Calu3 (cell line): ENCODE data around the gene GOLT1B. TPM values are rescaled to one million over a fixed set of nuclear protein-coding genes. Genes with fewer than 3 reads are reported as not detected.

Experiments used
- BruUV-seq: library from RNA; stranded (reverse); fragments of 400-500 nt; replicated peaks from 2 replicates; lab custom pipeline; 2021; lab: Mats Ljungman, UMichigan
- CTCF ChIA-PET: fragments of 300-600 bp; sonication (Branson Sonifier 250); formaldehyde crosslinking; loops from one replicate; lab custom pipeline; 2022; ENCODE audit warnings: antibody characterized with exemption; lab: Charles Lee
- DNase-seq: peaks from one replicate; pipeline ENCODE4 v3.0.0; 2022
- H3K27ac Mint-ChIP-seq: one replicate; pipeline ENCODE4 v1.8.0; 2022; ENCODE audit warnings: mixed read lengths; ENCODE audit not compliant: unreplicated experiment
- H3K27me3 Mint-ChIP-seq: one replicate; pipeline ENCODE4 v1.8.0; 2022; ENCODE audit warnings: mixed read lengths; ENCODE audit not compliant: unreplicated experiment
- H3K36me3 Mint-ChIP-seq: one replicate; pipeline ENCODE4 v1.8.0; 2022; ENCODE audit warnings: mild to moderate bottlenecking, moderate library complexity, mixed read lengths; ENCODE audit not compliant: insufficient read depth, unreplicated experiment
- H3K4me1 Mint-ChIP-seq: one replicate; pipeline ENCODE4 v1.8.0; 2022; ENCODE audit warnings: mild to moderate bottlenecking, low read depth, mixed read lengths; ENCODE audit not compliant: unreplicated experiment
- H3K4me3 Mint-ChIP-seq: one replicate; pipeline ENCODE4 v1.8.0; 2022; ENCODE audit warnings: mild to moderate bottlenecking, low read depth, moderate library complexity, mixed read lengths; ENCODE audit not compliant: unreplicated experiment
- H3K9me3 Mint-ChIP-seq: one replicate; pipeline ENCODE4 v1.8.0; 2022; ENCODE audit warnings: low read depth, mixed read lengths; ENCODE audit not compliant: unreplicated experiment
- CTCF ChIP-seq: fragments of 200-600 bp; IDR thresholded peaks from one replicate; pipeline ENCODE4 v1.8.0; 2022; ENCODE audit warnings: antibody characterized with exemption; ENCODE audit not compliant: unreplicated experiment
- intact Hi-C: fragments of 100-400 bp; cut with micrococcal nuclease; formaldehyde crosslinking; loops from one replicate; pipeline ENCODE4 v1.10.0; 2022; ENCODE audit not compliant: unreplicated experiment
- total RNA-seq: library from RNA; stranded (reverse); gene quantifications from 2 replicates; pipeline ENCODE4 v1.2.3, GENCODE V29; 2022

Gene GOLT1B
- total RNA-seq, 1 experiment from 2014 or later = 30.7 TPM

- Mint-ChIP-seq H3K9me3 (no peaks in the 10 kb centered on the region), H3K4me3 (no peak overlapping the region), H3K27ac (no peak overlapping the region), H3K36me3 (peaks cover 15% of the 10 kb centered on the region), H3K4me1 (no peaks in the 10 kb centered on the region), H3K27me3 (no peaks in the 10 kb centered on the region)
- TF ChIP-seq CTCF = no peak
- CTCF ChIA-PET = no interaction called here
- BruUV-seq = no TSS peak
- DNase-seq = no peak
- intact Hi-C loops = no loop called here
Measured at GRCh38 chr12:21471294-21471693, 30.3 kb upstream of the GOLT1B start.

- H3K9me3 Mint-ChIP-seq = no peaks in the 10 kb centered on the region
- peaks cover 15% of the 10 kb centered on the region for H3K36me3 Mint-ChIP-seq
- CTCF ChIA-PET = no interaction called here
- H3K4me3 Mint-ChIP-seq = no peak overlapping the region
- DNase-seq = no peak
- no TSS peak for BruUV-seq
- no peaks in the 10 kb centered on the region for H3K4me1 Mint-ChIP-seq
- H3K27ac Mint-ChIP-seq = no peak overlapping the region
- TF ChIP-seq CTCF = no peak
- H3K27me3 Mint-ChIP-seq = no peaks in the 10 kb centered on the region
- intact Hi-C loops = no loop called here
Measured at GRCh38 chr12:21472197-21472823, 29.3 kb upstream of the GOLT1B start.

GRCh38 chr12:21475552-21475951 is 26.0 kb upstream of the GOLT1B start:
- intact Hi-C loops = no loop called here
- H3K36me3 Mint-ChIP-seq = no peaks in the 10 kb centered on the region
- no peak overlapping the region for H3K4me3 Mint-ChIP-seq
- no peak for TF ChIP-seq CTCF
- CTCF ChIA-PET = no interaction called here
- no peak for DNase-seq
- H3K9me3 Mint-ChIP-seq = no peaks in the 10 kb centered on the region
- BruUV-seq = no TSS peak
- H3K27me3 Mint-ChIP-seq = no peaks in the 10 kb centered on the region
- H3K4me1 Mint-ChIP-seq = no peaks in the 10 kb centered on the region
- no peak overlapping the region for H3K27ac Mint-ChIP-seq

GRCh38 chr12:21476949-21477348 is 24.6 kb upstream of the GOLT1B start:
- DNase-seq = no peak

More at GRCh38 chr12:21476949-21477348, 24.6 kb upstream of the GOLT1B start:
- intact Hi-C loops = no loop called here
- H3K9me3 Mint-ChIP-seq = no peaks in the 10 kb centered on the region
- no peaks in the 10 kb centered on the region for H3K36me3 Mint-ChIP-seq
- CTCF ChIA-PET = no interaction called here
- no peak overlapping the region for H3K4me3 Mint-ChIP-seq
- no peak overlapping the region for H3K27ac Mint-ChIP-seq
- H3K27me3 Mint-ChIP-seq = no peaks in the 10 kb centered on the region
- no peaks in the 10 kb centered on the region for H3K4me1 Mint-ChIP-seq
- BruUV-seq = no TSS peak
- no peak for TF ChIP-seq CTCF
